HepG2 (cell line): ENCODE data around the gene RPS6KA2.

Experiments
- ATF4 ChIP-seq, 2 experiments: fragments of 450-650 bp in 1 of 2; sonication (generic) in 1 of 2; formaldehyde crosslinking; IDR thresholded peaks; 2 replicates each; pipeline versions ENCODE4 v1.5.0 to v1.8.0; 2020 to 2022; ENCODE audit warnings: mild to moderate bottlenecking in 1 of 2, missing genetic modification reagents in 1 of 2
- GPN1 ChIP-seq: sonication (generic); formaldehyde crosslinking; IDR thresholded peaks from 2 replicates; pipeline ENCODE4 v1.5.1; 2020; ENCODE audit warnings: missing genetic modification reagents, borderline replicate concordance
- HDAC2 ChIP-seq: sonication (generic); formaldehyde crosslinking; IDR thresholded peaks from 2 replicates; pipeline ENCODE4 v1.4.0; 2020; ENCODE audit warnings: missing genetic modification reagents
- JUN ChIP-seq: sonication (generic); formaldehyde crosslinking; IDR thresholded peaks from 2 replicates; pipeline ENCODE4 v1.4.0; 2020; ENCODE audit warnings: mild to moderate bottlenecking, missing genetic modification reagents
- MZF1 ChIP-seq: sonication (generic); formaldehyde crosslinking; IDR thresholded peaks from 2 replicates; pipeline ENCODE4 v1.8.1; 2023; ENCODE audit warnings: mild to moderate bottlenecking, missing genetic modification reagents, borderline replicate concordance
- POLR2A ChIP-seq, 2 experiments: IDR thresholded peaks; 2 replicates each; pipeline ENCODE4 v1.6.1; 2011; ENCODE audit warnings: low read depth in 2 of 2, low read length in 2 of 2, mild to moderate bottlenecking in 1 of 2, moderate library complexity in 1 of 2; ENCODE audit not compliant: insufficient read depth in 1 of 2
- RAD21 ChIP-seq: fragments of 450-650 bp; formaldehyde crosslinking; IDR thresholded peaks from 2 replicates; pipeline ENCODE4 v1.5.0; 2020; ENCODE audit warnings: mild to moderate bottlenecking
- RFX5 ChIP-seq: IDR thresholded peaks from 2 replicates; pipeline ENCODE4 v1.6.1; 2011; ENCODE audit warnings: low read depth, low read length, improper control_type of control experiment
- SMAD3 ChIP-seq: sonication (generic); formaldehyde crosslinking; IDR thresholded peaks from 2 replicates; pipeline ENCODE4 v1.4.0; 2020; ENCODE audit warnings: missing genetic modification reagents
- TCF12 ChIP-seq, 2 experiments: fragments of 450-650 bp in 1 of 2; sonication (generic) in 1 of 2; formaldehyde crosslinking in 1 of 2; IDR thresholded peaks; 2 replicates each; pipeline versions ENCODE4 v1.6.1 to v1.8.0; 2017 to 2022; ENCODE audit warnings: antibody characterized with exemption in 1 of 2, mild to moderate bottlenecking in 1 of 2, missing genetic modification reagents in 1 of 2, moderate library complexity in 1 of 2
- ZBTB10 ChIP-seq: sonication (generic); formaldehyde crosslinking; IDR thresholded peaks from 2 replicates; pipeline ENCODE4 v1.4.0; 2020; ENCODE audit warnings: missing genetic modification reagents, borderline replicate concordance
- ZNF180 ChIP-seq: sonication (generic); formaldehyde crosslinking; IDR thresholded peaks from 2 replicates; pipeline ENCODE4 v1.4.0; 2020; ENCODE audit warnings: low read depth, missing genetic modification reagents, borderline replicate concordance
- ZNF776 ChIP-seq: sonication (generic); formaldehyde crosslinking; IDR thresholded peaks from 2 replicates; pipeline ENCODE4 v1.4.0; 2020; ENCODE audit warnings: mild to moderate bottlenecking, missing genetic modification reagents
- TF ChIP-seq, protein P1 (sequence below): sonication (generic); formaldehyde crosslinking; IDR thresholded peaks from 2 replicates; pipeline ENCODE4 v1.4.0; 2020; ENCODE audit warnings: missing genetic modification reagents, borderline replicate concordance

- no peak for TF ChIP-seq ZNF180 (CRISPR knock-in tag)
- TF ChIP-seq RAD21 (CRISPR knock-in tag), result no peak
- TF ChIP-seq, protein P1, sequence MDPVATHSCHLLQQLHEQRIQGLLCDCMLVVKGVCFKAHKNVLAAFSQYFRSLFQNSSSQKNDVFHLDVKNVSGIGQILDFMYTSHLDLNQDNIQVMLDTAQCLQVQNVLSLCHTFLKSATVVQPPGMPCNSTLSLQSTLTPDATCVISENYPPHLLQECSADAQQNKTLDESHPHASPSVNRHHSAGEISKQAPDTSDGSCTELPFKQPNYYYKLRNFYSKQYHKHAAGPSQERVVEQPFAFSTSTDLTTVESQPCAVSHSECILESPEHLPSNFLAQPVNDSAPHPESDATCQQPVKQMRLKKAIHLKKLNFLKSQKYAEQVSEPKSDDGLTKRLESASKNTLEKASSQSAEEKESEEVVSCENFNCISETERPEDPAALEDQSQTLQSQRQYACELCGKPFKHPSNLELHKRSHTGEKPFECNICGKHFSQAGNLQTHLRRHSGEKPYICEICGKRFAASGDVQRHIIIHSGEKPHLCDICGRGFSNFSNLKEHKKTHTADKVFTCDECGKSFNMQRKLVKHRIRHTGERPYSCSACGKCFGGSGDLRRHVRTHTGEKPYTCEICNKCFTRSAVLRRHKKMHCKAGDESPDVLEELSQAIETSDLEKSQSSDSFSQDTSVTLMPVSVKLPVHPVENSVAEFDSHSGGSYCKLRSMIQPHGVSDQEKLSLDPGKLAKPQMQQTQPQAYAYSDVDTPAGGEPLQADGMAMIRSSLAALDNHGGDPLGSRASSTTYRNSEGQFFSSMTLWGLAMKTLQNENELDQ (CRISPR knock-in tag), result no peak
- TF ChIP-seq POLR2A (IDR thresholded peaks at IDR 0.05; ENCODE audit: insufficient read depth in 1 of 2, low read depth in 2 of 2, low read length in 2 of 2), result no peak
- no peak for TF ChIP-seq ZBTB10 (CRISPR knock-in tag)
- TF ChIP-seq ATF4 (CRISPR knock-in tag; IDR thresholded peaks at IDR 0.05), result no peak
- no peak for TF ChIP-seq MZF1
- no peak for TF ChIP-seq RFX5
- no peak for TF ChIP-seq HDAC2 (CRISPR knock-in tag)
- TF ChIP-seq SMAD3 (CRISPR knock-in tag), result no peak
- no peak for TF ChIP-seq TCF12 (IDR thresholded peaks at IDR 0.05)
- TF ChIP-seq TCF12 (CRISPR knock-in tag; IDR thresholded peaks at IDR 0.05), result no peak
- no peak for TF ChIP-seq GPN1 (CRISPR knock-in tag)
- no peak for TF ChIP-seq ZNF776 (CRISPR knock-in tag)
- no peak for TF ChIP-seq JUN (CRISPR knock-in tag)
Observed at GRCh38 chr6:166655251-166655650, 28.2 kb upstream of the RPS6KA2 start.
